Measurements from ENCODE around the gene R3HDML. TPM values are rescaled to one million over a fixed set of nuclear protein-coding genes. Genes with fewer than 3 reads are reported as not detected.
"Not testable (repeated sequence)": the region's sequence is repeated elsewhere in the genome, so short reads cannot be mapped to it uniquely, and the experiment has no call there.

R3HDML gene
- total RNA-seq, 2 donors from 2014 or later = not detected

GRCh38 chr20:44345147-44345546, 8.3 kb downstream of the R3HDML start:
- no peaks in the 10 kb centered on the region for H3K36me3 ChIP-seq (ENCODE audit: control insufficient read depth, insufficient read depth, low read length)
- no peaks in the 10 kb centered on the region for H3K36me3 Mint-ChIP-seq (ENCODE audit: low read depth)
- peaks cover 5% of the 10 kb centered on the region for H3K4me1 Mint-ChIP-seq
- 91 to 100% methylated on average over 4 to 8 of the region's 8 CpGs for WGBS, 2 experiments (ENCODE audit: insufficient coverage in 1 of 2, insufficient read length in 1 of 2)
- H3K27ac Mint-ChIP-seq = no peak overlapping the region
- no peak overlapping the region for H3K4me3 Mint-ChIP-seq
- no peaks in the 10 kb centered on the region for H3K9me3 Mint-ChIP-seq
- no peak for TF ChIP-seq CTCF (conservative IDR thresholded peaks at IDR 0.05)
- no peaks in the 10 kb centered on the region for H3K27me3 ChIP-seq (ENCODE audit: control insufficient read depth, insufficient read depth, low read length, poor library complexity, severe bottlenecking)
- H3K4me3 ChIP-seq (ENCODE audit: low read length) = no peak overlapping the region
- no peaks in the 10 kb centered on the region for H3K9me3 ChIP-seq (ENCODE audit: control insufficient read depth, low read length)
- H3K27ac ChIP-seq (ENCODE audit: low read depth, low read length) = no peak overlapping the region
- H3K4me1 ChIP-seq (ENCODE audit: control insufficient read depth, insufficient read depth, low read length) = no peaks in the 10 kb centered on the region
- H3K9ac ChIP-seq (ENCODE audit: extremely low read depth, low read length, poor library complexity, severe bottlenecking) = no peak overlapping the region
- H3K27me3 Mint-ChIP-seq (ENCODE audit: insufficient read depth) = no peaks in the 10 kb centered on the region
- no peak for DNase-seq

- not testable (repeated sequence) for H3K9me3 Mint-ChIP-seq; H3K27me3 ChIP-seq (ENCODE audit: control insufficient read depth, insufficient read depth, low read length, poor library complexity, severe bottlenecking); H3K4me1 Mint-ChIP-seq; H3K27ac ChIP-seq (ENCODE audit: low read depth, low read length); H3K4me1 ChIP-seq (ENCODE audit: control insufficient read depth, insufficient read depth, low read length); H3K9ac ChIP-seq (ENCODE audit: extremely low read depth, low read length, poor library complexity, severe bottlenecking); H3K36me3 ChIP-seq (ENCODE audit: control insufficient read depth, insufficient read depth, low read length); H3K4me3 Mint-ChIP-seq; H3K36me3 Mint-ChIP-seq (ENCODE audit: low read depth); H3K9me3 ChIP-seq (ENCODE audit: control insufficient read depth, low read length); DNase-seq; H3K27me3 Mint-ChIP-seq (ENCODE audit: insufficient read depth); H3K27ac Mint-ChIP-seq; H3K4me3 ChIP-seq (ENCODE audit: low read length)
- 92 to 93% methylated on average over 9 to 10 of the region's 10 CpGs for WGBS, 2 experiments (ENCODE audit: insufficient coverage in 1 of 2, insufficient read length in 1 of 2)
Observed at GRCh38 chr20:44345941-44346340, 9.1 kb downstream of the R3HDML start.

- H3K9ac ChIP-seq (ENCODE audit: extremely low read depth, low read length, poor library complexity, severe bottlenecking) = no peak overlapping the region
- Mint-ChIP-seq H3K4me3 (no peak overlapping the region), H3K4me1 (peaks cover 11% of the 10 kb centered on the region), H3K9me3 (no peaks in the 10 kb centered on the region), H3K36me3 (ENCODE audit: low read depth) (no peaks in the 10 kb centered on the region), H3K27me3 (ENCODE audit: insufficient read depth) (no peaks in the 10 kb centered on the region), H3K27ac (no peak overlapping the region)
- no peak overlapping the region for H3K27ac ChIP-seq (ENCODE audit: low read depth, low read length)
- H3K4me3 ChIP-seq (ENCODE audit: low read length) = no peak overlapping the region
- WGBS, 2 experiments (ENCODE audit: insufficient coverage in 1 of 2, insufficient read length in 1 of 2) = 95 to 100% methylated on average over 2 to 4 of the region's 4 CpGs
- no peaks in the 10 kb centered on the region for H3K9me3 ChIP-seq (ENCODE audit: control insufficient read depth, low read length)
- no peak for DNase-seq
- no peak for TF ChIP-seq CTCF (conservative IDR thresholded peaks at IDR 0.05)
- H3K4me1 ChIP-seq (ENCODE audit: control insufficient read depth, insufficient read depth, low read length) = no peaks in the 10 kb centered on the region
- H3K36me3 ChIP-seq (ENCODE audit: control insufficient read depth, insufficient read depth, low read length) = no peaks in the 10 kb centered on the region
- no peaks in the 10 kb centered on the region for H3K27me3 ChIP-seq (ENCODE audit: control insufficient read depth, insufficient read depth, low read length, poor library complexity, severe bottlenecking)
Observed at GRCh38 chr20:44348168-44348659, 11.4 kb downstream of the R3HDML start.

- Histone ChIP-seq H3K4me1 (ENCODE audit: control insufficient read depth, insufficient read depth, low read length) (no peaks in the 10 kb centered on the region), H3K27me3 (ENCODE audit: control insufficient read depth, insufficient read depth, low read length, poor library complexity, severe bottlenecking) (no peaks in the 10 kb centered on the region), H3K9ac (ENCODE audit: extremely low read depth, low read length, poor library complexity, severe bottlenecking) (no peak overlapping the region), H3K9me3 (ENCODE audit: control insufficient read depth, low read length) (no peaks in the 10 kb centered on the region), H3K36me3 (ENCODE audit: control insufficient read depth, insufficient read depth, low read length) (no peaks in the 10 kb centered on the region), H3K4me3 (ENCODE audit: low read length) (no peak overlapping the region), H3K27ac (ENCODE audit: low read depth, low read length) (no peak overlapping the region)
- no peaks in the 10 kb centered on the region for H3K36me3 Mint-ChIP-seq (ENCODE audit: low read depth)
- H3K27me3 Mint-ChIP-seq (ENCODE audit: insufficient read depth) = no peaks in the 10 kb centered on the region
- TF ChIP-seq CTCF (conservative IDR thresholded peaks at IDR 0.05) = no peak
- DNase-seq = no peak
- WGBS, 2 experiments (ENCODE audit: insufficient coverage in 1 of 2, insufficient read length in 1 of 2) = 75 to 86% methylated on average over 2 to 3 of the region's 3 CpGs
- H3K4me3 Mint-ChIP-seq = no peak overlapping the region
- H3K27ac Mint-ChIP-seq = no peak overlapping the region
- H3K9me3 Mint-ChIP-seq = no peaks in the 10 kb centered on the region
- peaks cover 11% of the 10 kb centered on the region for H3K4me1 Mint-ChIP-seq
Observed at GRCh38 chr20:44349349-44349748, 12.5 kb downstream of the R3HDML start.

Measured in endodermal cell (in vitro differentiated cells).